OCI-LY7 (cell line): ENCODE measurements around the gene GATAD1.

Source experiments
- EZH2phosphoT487 ChIP-seq: fragments of 200-600 bp; sonication (generic); IDR thresholded peaks from 2 replicates; pipeline ENCODE4 v1.6.1; 2018; ENCODE audit warnings: low read depth, borderline replicate concordance, mild to moderate bottlenecking, mixed run types, antibody characterized with exemption, low read length, moderate library complexity, mixed read lengths
- TF ChIP-seq, protein P1 (sequence below): fragments of 200-600 bp; sonication (generic); conservative IDR thresholded peaks from 2 replicates; pipeline ENCODE4 v1.5.1; 2014; ENCODE audit warnings: mild to moderate bottlenecking, antibody characterized with exemption, low read length, moderate library complexity, mixed read lengths

DNA sequence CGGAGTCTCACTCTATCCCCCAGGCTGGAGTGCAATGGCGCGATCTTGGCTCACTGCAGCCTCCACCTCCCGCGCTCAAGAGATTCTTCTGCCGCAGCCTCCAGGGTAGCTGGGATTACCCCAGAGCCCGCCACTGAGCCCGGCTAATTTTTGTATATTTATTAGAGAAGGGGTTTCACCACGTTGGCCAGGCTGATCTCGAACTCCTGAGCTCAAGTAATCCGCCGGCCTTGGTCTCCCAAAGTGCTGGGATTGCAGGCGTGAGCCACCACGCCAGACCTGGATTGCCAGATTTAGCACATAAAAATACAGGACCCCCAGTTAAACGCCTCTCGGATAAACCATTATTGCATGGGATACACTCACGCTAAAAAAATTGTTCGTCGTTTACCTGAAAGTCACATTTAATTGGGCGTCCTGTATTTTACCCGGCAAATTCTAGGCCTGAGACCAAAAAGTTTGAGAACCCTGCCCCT, 375 bp upstream of the GATAD1 start:
- TF ChIP-seq, protein P1, sequence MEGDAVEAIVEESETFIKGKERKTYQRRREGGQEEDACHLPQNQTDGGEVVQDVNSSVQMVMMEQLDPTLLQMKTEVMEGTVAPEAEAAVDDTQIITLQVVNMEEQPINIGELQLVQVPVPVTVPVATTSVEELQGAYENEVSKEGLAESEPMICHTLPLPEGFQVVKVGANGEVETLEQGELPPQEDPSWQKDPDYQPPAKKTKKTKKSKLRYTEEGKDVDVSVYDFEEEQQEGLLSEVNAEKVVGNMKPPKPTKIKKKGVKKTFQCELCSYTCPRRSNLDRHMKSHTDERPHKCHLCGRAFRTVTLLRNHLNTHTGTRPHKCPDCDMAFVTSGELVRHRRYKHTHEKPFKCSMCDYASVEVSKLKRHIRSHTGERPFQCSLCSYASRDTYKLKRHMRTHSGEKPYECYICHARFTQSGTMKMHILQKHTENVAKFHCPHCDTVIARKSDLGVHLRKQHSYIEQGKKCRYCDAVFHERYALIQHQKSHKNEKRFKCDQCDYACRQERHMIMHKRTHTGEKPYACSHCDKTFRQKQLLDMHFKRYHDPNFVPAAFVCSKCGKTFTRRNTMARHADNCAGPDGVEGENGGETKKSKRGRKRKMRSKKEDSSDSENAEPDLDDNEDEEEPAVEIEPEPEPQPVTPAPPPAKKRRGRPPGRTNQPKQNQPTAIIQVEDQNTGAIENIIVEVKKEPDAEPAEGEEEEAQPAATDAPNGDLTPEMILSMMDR: no peak; the same call in 1 of the 2 replicates
- TF ChIP-seq EZH2phosphoT487: no peak
